Mesenteric fat pad (tissue), 1 donor: Measurements from ENCODE around the gene THBD. TPM values are rescaled to one million over a fixed set of nuclear protein-coding genes. Genes with fewer than 3 reads are reported as not detected.

ENCODE experiments used
- DNase-seq: peaks from one replicate; pipeline ENCODE4 v3.0.0-alpha.2; 2020; ENCODE audit warnings: low spot score
- total RNA-seq: library from RNA; stranded (reverse); fragmentation: NEBNext Ultra II Directional; extraction: Animal tissue kit (Norgen Biotek cat#: 25700); gene quantifications from one replicate; pipeline ENCODE4 v1.2.1, GENCODE V29; 2021
- donor health status: DM: yes; HTN: yes; CAD: no.

The THBD gene
- total RNA-seq, 1 donor from 2014 or later: 49.6 TPM

DNA sequence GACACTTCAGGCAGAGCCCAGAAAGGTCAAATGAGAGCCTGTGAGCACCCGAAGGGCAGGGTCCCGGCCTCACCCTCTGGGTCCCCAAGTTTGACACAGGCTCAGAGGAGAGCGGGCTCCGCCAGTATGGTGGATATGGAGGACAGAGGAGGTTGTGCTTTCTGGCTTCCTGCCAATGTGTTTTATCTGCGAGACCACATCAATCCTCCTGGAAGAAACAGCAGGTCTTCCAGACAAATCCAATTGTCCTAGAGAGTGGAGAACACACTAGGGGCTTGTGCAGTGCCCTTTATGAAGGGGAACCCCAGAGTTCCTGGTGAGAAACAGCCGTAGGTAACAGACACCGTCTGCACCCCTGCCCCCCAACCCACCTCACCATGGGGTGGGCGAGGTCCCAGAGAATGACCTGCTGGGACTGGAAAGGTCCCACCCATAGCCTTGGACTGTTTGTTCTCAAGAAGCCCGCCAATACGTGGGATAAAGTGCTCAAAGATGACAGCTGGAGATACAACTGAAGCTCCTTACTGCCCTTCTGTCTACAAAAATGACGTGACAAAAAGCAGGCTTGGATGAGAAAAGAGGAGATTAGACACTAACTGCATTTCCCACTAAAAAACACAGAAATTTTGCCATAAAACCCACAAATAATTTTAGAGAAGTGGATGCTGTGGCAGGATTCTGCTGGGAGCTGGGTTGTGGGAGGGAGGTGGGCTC, 38.3 kb downstream of the THBD start:
- DNase-seq: no peak

DNA sequence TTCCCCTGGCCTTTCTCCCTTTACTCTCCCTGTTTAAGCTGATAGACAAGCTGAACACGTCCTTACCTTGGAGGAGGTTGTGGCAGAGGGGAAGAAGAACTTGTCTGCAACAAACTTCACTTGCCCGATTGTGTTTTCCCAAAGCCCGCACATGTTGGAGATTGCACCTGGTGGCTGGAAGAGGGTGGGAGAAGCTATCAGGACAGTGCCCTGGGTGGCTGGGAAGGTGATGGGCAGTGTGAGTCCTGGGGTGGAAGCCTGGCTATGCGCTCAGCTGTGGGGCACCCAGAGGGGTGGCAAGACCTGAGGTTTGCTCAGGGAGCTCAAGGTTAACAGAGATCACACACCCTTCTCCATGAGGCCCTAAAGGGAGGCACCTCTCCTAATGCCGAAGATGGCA, 39.4 kb downstream of the THBD start:
- DNase-seq: no peak

DNA sequence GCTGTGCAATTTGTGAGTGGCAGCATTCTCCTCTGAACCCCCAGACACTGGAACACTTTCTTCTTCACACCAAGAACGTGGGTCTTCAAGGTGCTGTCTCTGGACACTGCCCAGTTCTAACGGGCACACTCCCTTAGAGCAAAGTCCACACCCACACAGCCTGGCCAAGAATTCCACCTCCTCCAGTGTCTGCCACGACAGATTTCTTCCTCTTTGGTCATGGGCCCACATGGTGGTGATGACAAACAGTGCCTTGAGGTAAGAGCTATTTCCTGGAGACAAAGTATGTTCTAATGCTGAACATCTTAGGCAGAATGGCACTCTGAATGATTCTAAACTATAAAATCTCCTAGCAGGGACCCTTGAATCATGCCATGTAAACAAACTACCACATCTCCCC, 39.8 kb downstream of the THBD start:
- no peak for DNase-seq

DNA sequence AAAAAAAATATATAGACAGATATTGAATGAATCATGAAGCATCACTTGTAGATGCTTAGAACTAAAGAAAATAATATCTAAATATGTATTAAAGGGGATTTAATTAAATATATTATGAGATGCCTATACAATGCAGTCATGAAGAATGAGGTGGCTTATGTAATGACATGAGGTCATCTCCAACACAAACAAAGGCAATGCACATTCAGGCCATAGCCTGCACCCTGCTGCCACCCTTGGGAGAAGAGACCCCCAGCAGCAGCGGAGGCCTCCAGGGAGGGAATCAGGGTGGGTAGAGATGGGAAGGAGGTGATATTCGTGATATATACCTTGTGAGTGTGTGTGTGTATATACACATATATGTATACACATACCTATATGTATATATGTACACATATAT, 40.8 kb downstream of the THBD start:
- no peak for DNase-seq

DNA sequence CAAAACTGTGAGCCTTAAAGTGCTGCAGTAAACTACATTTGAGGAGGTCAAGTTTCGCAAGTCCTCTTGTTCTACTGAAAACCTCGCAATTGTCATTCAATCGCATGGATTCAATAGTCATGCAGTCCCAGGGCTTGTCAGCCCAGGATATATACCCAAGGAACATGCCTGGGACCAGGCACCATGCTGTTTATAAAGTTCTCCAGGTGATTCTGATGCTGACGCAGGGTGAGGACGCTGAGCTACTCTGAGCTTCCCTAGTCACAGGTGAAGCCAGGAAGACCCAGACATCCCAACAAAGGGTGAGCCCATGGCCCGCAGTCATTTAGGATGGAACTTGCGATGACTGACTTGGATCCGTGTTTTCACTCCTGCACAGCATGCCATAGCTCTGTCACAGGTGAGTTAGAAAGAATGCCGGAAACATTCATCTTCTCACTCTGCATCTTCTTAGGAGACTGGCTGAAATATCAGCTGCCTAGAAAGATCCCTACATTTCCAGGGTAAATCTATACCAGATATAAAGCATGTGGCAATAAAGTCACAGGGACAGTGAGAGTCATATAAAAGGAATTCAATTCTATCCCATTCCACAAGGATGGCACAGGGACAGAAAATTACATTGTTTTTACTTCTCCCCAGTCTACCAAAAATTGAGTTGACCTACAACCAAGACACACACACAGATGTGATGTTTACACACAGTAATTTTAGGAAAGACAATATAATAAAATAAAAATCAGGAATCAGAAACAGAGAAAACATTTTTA, 41.4 kb downstream of the THBD start:
- DNase-seq: no peak

DNA sequence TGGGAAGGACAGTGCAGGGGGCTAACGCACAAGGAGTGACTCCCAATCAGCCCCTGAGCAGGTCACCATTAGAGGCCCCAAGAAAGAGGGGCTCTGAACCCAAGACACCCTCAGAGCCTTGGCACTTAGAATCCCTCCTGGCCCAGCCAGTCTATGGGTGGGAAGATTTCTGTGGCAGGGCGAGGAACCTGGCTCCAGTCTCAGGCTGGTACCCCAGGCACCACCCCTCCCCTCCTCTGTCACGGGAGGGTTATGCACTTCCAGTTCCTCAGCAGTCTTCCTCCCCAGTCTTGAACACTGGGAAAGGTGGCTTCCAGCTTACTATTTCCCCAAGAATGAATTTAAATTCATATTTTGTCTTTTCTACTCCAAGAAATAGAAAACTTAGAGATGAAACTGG, 42.0 kb downstream of the THBD start:
- no peak for DNase-seq

DNA sequence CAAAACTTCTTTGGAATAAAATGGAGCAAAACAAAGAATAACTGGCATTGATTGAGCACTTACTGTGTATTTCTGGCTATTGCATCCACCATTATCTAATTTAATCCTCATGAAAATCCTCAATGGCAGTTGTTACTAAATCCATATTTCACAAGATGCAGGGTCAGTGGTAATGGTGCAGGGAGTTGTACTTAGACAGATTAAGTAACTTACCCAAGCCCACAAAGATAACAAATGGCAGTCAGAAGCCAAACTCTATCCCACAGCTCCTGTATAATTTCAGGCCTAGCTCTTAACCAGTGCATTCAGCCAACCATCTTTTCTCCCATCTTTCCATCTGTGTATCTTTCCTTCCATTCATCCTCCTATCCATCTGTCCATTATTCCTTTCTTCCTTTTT, 43.7 kb downstream of the THBD start:
- DNase-seq: no peak

DNA sequence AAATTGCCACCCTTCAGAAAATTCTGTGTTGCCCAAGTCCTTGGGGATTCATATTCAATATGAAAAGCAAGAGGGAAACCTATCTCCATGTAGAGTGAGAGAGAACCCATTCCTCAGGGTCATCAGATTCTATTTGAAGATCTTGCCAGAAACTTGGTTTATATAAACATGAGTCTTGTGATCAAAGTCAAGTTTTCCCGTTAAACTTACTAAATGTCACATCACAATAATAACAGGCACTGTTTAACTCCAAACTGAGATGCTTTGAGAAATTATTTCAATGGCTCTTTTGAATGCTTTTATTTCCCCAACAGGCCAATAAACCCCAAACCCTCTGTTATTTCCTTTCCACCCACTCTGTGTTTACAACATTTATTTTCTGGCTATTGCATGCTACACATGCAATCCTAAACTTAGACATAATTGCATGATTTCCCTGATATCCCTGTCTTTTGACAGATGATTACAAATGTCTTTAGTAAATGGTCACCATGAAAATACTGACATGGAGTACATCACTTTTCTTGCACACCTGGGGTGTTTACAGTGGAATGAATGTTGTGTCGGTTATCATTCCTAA, 45.5 kb downstream of the THBD start:
- no peak for DNase-seq

DNA sequence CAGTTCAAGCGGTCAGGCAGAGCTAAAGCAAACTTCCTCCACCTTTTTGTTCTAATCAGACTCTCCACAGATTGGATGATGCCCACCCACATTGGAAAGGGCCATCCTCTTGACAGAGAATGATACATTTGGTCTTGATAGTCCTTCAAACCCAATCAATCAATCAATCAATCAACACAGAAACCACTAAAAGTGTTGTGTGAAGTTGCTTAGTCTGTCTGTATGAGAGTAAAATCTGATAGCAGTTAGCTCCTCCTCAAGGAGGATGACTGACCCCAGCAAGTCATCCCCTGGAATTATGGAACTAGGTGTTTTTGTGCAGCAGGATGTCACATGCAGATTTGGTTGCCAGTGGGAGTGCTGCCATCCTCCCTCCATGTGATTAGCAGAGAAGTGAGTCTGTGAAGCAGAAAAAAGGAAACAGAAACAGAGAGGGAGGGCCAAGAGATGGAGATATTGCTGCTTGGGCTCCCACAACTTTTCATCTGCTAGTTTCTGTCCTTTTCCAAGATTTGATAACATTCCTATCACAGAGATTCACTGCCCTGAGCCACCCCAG, 46.3 kb downstream of the THBD start:
- no peak for DNase-seq

DNA sequence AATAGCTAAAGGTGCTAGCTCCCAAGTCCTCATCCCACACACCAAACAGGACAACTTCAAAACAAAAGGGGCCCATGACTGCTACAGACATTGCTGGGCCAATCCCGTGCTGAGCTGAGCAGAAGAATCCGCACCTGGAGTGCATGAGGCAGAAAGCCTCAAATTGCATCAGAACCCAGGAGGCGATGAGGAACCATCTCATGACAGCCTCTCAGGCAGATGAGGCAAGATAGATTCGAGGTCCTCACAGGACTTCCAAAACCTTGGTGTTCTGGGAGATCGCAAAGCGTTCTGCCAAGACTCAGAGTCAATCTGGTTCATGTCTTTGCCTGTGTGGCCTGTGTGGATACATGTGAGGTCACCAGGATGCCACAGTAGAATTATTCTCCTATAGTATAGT, 47.2 kb downstream of the THBD start:
- DNase-seq: no peak

DNA sequence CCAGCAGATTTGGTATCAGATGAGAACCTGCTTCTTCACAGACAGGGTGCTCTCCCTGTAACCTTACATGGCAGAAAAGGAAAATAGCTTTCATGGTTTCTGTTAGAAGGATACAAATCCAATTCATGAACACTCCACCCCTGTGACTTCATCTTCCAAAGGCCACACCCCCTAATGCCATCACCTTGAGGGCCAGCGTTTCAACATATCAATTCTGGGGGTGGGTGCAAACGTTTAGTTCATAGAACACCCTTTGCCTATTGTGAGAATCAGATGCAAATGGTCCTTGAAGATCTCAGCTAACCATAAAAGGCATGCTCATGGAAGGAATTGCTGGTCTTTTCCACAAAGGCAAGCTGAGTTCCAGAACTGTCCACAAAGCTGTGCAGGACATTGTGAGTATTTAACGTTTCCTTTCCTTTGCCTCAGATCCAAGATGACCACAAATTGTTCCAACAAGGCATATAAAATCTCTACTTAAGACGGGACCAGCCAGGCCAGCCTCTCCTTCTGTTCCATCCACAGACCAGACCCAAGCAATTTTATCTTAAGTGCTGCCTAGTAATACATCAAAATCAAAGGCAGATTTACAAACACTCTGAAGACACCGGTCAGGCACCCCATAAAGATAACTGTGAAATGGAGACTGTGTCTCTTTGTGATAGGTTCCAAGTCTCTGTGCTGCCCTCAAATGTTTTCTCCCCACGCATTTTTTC, 49.1 kb downstream of the THBD start:
- DNase-seq: no peak

DNA sequence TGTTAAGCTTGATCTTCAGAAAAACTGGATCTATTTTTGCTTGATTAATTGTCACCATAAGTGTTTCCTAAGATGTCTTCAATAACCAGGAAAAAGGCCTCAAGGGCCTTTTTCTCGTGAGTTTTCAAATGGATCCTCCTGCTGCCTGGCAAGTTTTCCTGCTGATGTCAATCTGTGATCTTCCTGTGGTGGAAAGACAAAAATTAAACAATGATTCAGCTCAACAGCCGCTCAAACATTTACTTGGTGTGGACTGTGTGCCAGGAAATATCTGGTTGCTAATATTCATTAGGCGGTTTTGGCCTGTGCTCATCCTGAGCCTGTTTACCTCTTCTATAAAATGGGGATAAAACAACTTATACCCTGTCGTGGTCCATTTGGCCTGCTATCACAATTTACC, 49.7 kb downstream of the THBD start:
- DNase-seq: no peak

DNA sequence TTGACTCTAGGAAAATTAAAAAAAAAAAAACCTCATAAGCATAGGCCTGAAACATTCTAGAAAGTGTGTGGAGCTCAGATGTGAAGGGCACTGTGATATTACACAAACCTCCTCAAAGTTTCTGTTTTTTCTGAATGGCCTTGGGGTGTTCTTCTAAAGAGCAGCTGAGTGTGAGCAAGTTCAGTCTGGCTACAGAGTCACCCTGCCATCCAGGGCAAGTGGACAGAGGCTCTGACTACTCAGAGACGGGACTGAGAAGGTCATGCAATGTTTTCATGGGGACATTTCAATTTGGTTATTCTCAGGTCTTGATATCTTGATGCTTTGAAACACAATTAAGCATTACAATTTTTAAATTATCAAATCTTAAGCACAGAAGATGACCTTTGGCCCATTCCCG, 51.0 kb downstream of the THBD start:
- no peak for DNase-seq

DNA sequence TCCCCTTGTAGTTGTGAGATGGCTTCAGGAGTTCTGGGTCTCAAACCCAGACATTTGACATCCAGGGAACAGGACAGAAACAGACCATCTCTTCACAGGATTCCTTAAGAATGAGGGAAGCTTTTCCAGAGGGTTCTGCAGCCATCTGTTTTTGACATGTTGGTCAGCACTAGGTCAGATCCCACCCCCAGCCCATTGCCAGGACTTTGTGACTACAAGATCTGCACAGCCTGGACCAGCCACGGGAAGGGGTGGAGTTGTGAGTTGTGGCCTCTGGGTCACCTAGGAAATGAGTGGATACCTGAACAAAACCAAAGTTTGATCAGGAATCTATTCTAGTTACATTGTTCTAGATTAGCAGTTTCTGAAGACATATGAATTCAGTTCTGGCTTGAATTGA, 53.5 kb downstream of the THBD start:
- no peak for DNase-seq

Other genes starting within 250 kb of the THBD start
- not detected for gene SSTR4, start 14.4 kb downstream of the THBD start, total RNA-seq
- 105 TPM for gene CD93, start 36.7 kb upstream of the THBD start, total RNA-seq